ENCODE data around the gene IL25. TPM values are rescaled to one million over a fixed set of nuclear protein-coding genes. Genes with fewer than 3 reads are reported as not detected.

IL25 gene
- total and polyA plus RNA-seq, 2 experiments from 2014 or later = not detected

GRCh38 chr14:23398348-23398747 is 25.7 kb downstream of the IL25 start:
- H3K9me3 Mint-ChIP-seq = peaks cover 3% of the 10 kb centered on the region; the same call in 1 of the 3 replicates
- H3K79me2 ChIP-seq (replicated peaks; ENCODE audit: insufficient read depth) = no peaks in the 10 kb centered on the region
- ATAC-seq = no peak
- H3K4me1 ChIP-seq (ENCODE audit: insufficient read depth) = no peaks in the 10 kb centered on the region
- no peaks in the 10 kb centered on the region for H3F3A ChIP-seq (replicated peaks; ENCODE audit: low read depth)
- no peak overlapping the region for H3K4me2 ChIP-seq
- peaks cover 7% of the 10 kb centered on the region; the same call in 1 of the 2 replicates for H3K9me2 ChIP-seq (ENCODE audit: insufficient read depth)
- no peak overlapping the region for H3K4me3 Mint-ChIP-seq
- no peak overlapping the region for H3K4me3 ChIP-seq
- H4K20me1 ChIP-seq (replicated peaks; ENCODE audit: insufficient read depth) = no peaks in the 10 kb centered on the region
- TF ChIP-seq EZH2 (IDR thresholded peaks at IDR 0.05; ENCODE audit: low read depth, unreplicated experiment) = no peak
- no peak overlapping the region for H2AFZ ChIP-seq
- peaks cover 3% of the 10 kb centered on the region; the same call in 2 of the 3 replicates for H3K4me1 Mint-ChIP-seq
- no peak for DNase-seq (ENCODE audit: low spot score)
- no peaks in the 10 kb centered on the region for H3K27me3 ChIP-seq (ENCODE audit: insufficient read depth)
- no peak overlapping the region for H3K27ac Mint-ChIP-seq
- H3K27me3 Mint-ChIP-seq (ENCODE audit: insufficient read depth, low read depth, poor library complexity) = peaks cover 8% of the 10 kb centered on the region
- H3K36me3 ChIP-seq (ENCODE audit: insufficient read depth) = no peaks in the 10 kb centered on the region
- no peaks in the 10 kb centered on the region; the same call in 2 of the 3 replicates for H3K36me3 Mint-ChIP-seq (ENCODE audit: low read depth)
- H3K27ac ChIP-seq (ENCODE audit: low read depth) = no peak overlapping the region

- ATAC-seq (no peak), DNase-seq (ENCODE audit: low spot score) (no peak)
- Histone ChIP-seq H3K4me1 (ENCODE audit: insufficient read depth) (no peaks in the 10 kb centered on the region), H3K9me2 (ENCODE audit: insufficient read depth) (peaks cover 2% of the 10 kb centered on the region; the same call in 1 of the 2 replicates), H2AFZ (no peak overlapping the region), H3K27ac (ENCODE audit: low read depth) (no peak overlapping the region), H3F3A (replicated peaks; ENCODE audit: low read depth) (no peaks in the 10 kb centered on the region), H4K20me1 (replicated peaks; ENCODE audit: insufficient read depth) (no peaks in the 10 kb centered on the region), H3K4me2 (no peak overlapping the region), H3K27me3 (ENCODE audit: insufficient read depth) (no peaks in the 10 kb centered on the region), H3K79me2 (replicated peaks; ENCODE audit: insufficient read depth) (no peaks in the 10 kb centered on the region), H3K4me3 (no peak overlapping the region), H3K36me3 (ENCODE audit: insufficient read depth) (no peaks in the 10 kb centered on the region)
- no peaks in the 10 kb centered on the region; the same call in 2 of the 3 replicates for H3K36me3 Mint-ChIP-seq (ENCODE audit: low read depth)
- H3K27me3 Mint-ChIP-seq (ENCODE audit: insufficient read depth, low read depth, poor library complexity) = peaks cover 10% of the 10 kb centered on the region
- H3K9me3 Mint-ChIP-seq = no peaks in the 10 kb centered on the region; the same call in 2 of the 3 replicates
- H3K4me1 Mint-ChIP-seq = peaks cover 3% of the 10 kb centered on the region; the same call in 1 of the 3 replicates
- no peak overlapping the region for H3K27ac Mint-ChIP-seq
- no peak overlapping the region for H3K4me3 Mint-ChIP-seq
- TF ChIP-seq CTCF (conservative IDR thresholded peaks at IDR 0.05; ENCODE audit: low read depth in 2 of 2) (no peak), ETS1 (IDR thresholded peaks at IDR 0.05) (no peak), ZNF114 (CRISPR knock-in tag; IDR thresholded peaks at IDR 0.05) (no peak), EZH2phosphoT487 (IDR thresholded peaks at IDR 0.05; ENCODE audit: unreplicated experiment) (no peak), EZH2 (IDR thresholded peaks at IDR 0.05; ENCODE audit: low read depth, unreplicated experiment) (no peak), ZNF331 (CRISPR knock-in tag; IDR thresholded peaks at IDR 0.05; ENCODE audit: low read depth) (no peak), CREB1 (CRISPR knock-in tag; IDR thresholded peaks at IDR 0.05; ENCODE audit: low read depth) (no peak), NANOG (IDR thresholded peaks at IDR 0.05; ENCODE audit: borderline replicate concordance) (no peak), ZNF462 (CRISPR knock-in tag; IDR thresholded peaks at IDR 0.05) (no peak), JUNB (IDR thresholded peaks at IDR 0.05; ENCODE audit: unreplicated experiment) (no peak), POLR2AphosphoS5 (IDR thresholded peaks at IDR 0.05; ENCODE audit: low read depth) (no peak)
These were observed 26.5 kb downstream of the IL25 start for GRCh38 chr14:23399136-23399535.

All from GM23338 (cell line).